Naive thymus-derived CD8-positive, alpha-beta T cell (primary cell): ENCODE results near the gene ZNF770. TPM values are rescaled to one million over a fixed set of nuclear protein-coding genes. Genes with fewer than 3 reads are reported as not detected.

Source experiments
- ATAC-seq, 2 donors: fragments of 150-1000 bp; cut with Tn5 transposase in 1 of 2; sonication (Bioruptor Pico), chemical (Tn5 transposase) in 1 of 2; 1 replicate in 1 of 2; 2 replicates in 1 of 2; pipeline ENCODE4 v1.10.0; 2021; ENCODE audit warnings: mild to moderate bottlenecking in 2 of 2, moderate library complexity in 2 of 2
- POLR2A ChIA-PET: fragments of 350-600 bp; sonication (Branson Sonifier 250); formaldehyde crosslinking; loops from one replicate; lab custom pipeline; 2021; ENCODE audit warnings: antibody characterized with exemption; lab: Charles Lee
- DNase-seq, 10 donors: peaks; one replicate each; pipeline versions ENCODE4 v3.0.0 to v3.0.0-alpha.2; 2020 to 2022
- H3K27ac Mint-ChIP-seq, 10 donors: one replicate each; pipeline ENCODE4 v1.8.0; 2020 to 2022; ENCODE audit warnings: mild to moderate bottlenecking in 10 of 10, mixed read lengths in 10 of 10, moderate library complexity in 4 of 10, inconsistent platforms in 1 of 10
- H3K27me3 Mint-ChIP-seq, 5 donors: one replicate each; pipeline ENCODE4 v1.8.0; 2021 to 2022; ENCODE audit warnings: mixed read lengths in 5 of 5
- H3K36me3 Mint-ChIP-seq, 3 donors: one replicate each; pipeline ENCODE4 v1.8.0; 2020 to 2022; ENCODE audit warnings: mixed read lengths in 3 of 3, mild to moderate bottlenecking in 2 of 3, inconsistent platforms in 1 of 3
- H3K4me1 Mint-ChIP-seq, 4 donors: one replicate each; pipeline ENCODE4 v1.8.0; 2021 to 2022; ENCODE audit warnings: mixed read lengths in 4 of 4
- H3K4me3 Mint-ChIP-seq, 10 donors: one replicate each; pipeline ENCODE4 v1.8.0; 2020 to 2022; ENCODE audit warnings: mild to moderate bottlenecking in 10 of 10, mixed read lengths in 10 of 10, moderate library complexity in 6 of 10, inconsistent platforms in 1 of 10
- H3K9me3 Mint-ChIP-seq, 9 donors: one replicate each; pipeline ENCODE4 v1.8.0; 2020 to 2022; ENCODE audit warnings: mixed read lengths in 9 of 9, mild to moderate bottlenecking in 3 of 9, inconsistent platforms in 1 of 9, moderate library complexity in 1 of 9
- polyA plus RNA-seq, 3 donors: library from polyadenylated mRNA; unstranded; fragments of 300-500 nt; fragmentation: Illumina TruSeq; gene quantifications; one replicate each; pipeline ENCODE4 v1.2.3, GENCODE V29; 2021
- total RNA-seq, 8 experiments: library from RNA in 2 of 8; stranded (reverse) in 2 of 8; gene quantifications; one replicate each; pipeline ENCODE4 v1.2.3 and lab custom pipeline; 2021 to 2026

Gene ZNF770
- total and polyA plus RNA-seq, 5 experiments from 2014 or later: 60.2 to 112 (median 93.6) TPM

GRCh38 chr15:34999906-35000305 lies 11.8 kb upstream of the ZNF770 start:
- DNase-seq: no peak
- H3K9me3 Mint-ChIP-seq: no peaks in the 10 kb centered on the region
- H3K4me3 Mint-ChIP-seq: no peak overlapping the region
- POLR2A ChIA-PET: interaction anchor here (2.3 kb wide), 1 partner anchor 11 kb away, joined by 9 read pairs; the partner anchor contains the start of gene ZNF770
- H3K27me3 Mint-ChIP-seq: peaks cover 4 to 19% (median 6%) of the 10 kb centered on the region in 5 donors
- no peak for ATAC-seq
- H3K4me1 Mint-ChIP-seq: no peaks in the 10 kb centered on the region
- no peaks in the 10 kb centered on the region for H3K36me3 Mint-ChIP-seq
- H3K27ac Mint-ChIP-seq: no peak overlapping the region

GRCh38 chr15:34994925-34995324 lies 6.8 kb upstream of the ZNF770 start:
- H3K4me1 Mint-ChIP-seq: peaks cover 0 to under 1% (median under 1%) of the 10 kb centered on the region in 4 donors
- POLR2A ChIA-PET: no interaction called here
- H3K9me3 Mint-ChIP-seq: no peaks in the 10 kb centered on the region
- H3K27me3 Mint-ChIP-seq: peaks cover 4 to 19% (median 6%) of the 10 kb centered on the region in 5 donors
- H3K4me3 Mint-ChIP-seq: no peak overlapping the region
- no peak for DNase-seq
- ATAC-seq: no peak
- H3K27ac Mint-ChIP-seq: no peak overlapping the region
- no peaks in the 10 kb centered on the region for H3K36me3 Mint-ChIP-seq

- DNase-seq (no peak), ATAC-seq (no peak)
- Mint-ChIP-seq H3K4me1 (peaks cover 3 to 10% (median 7%) of the 10 kb centered on the region in 4 donors), H3K9me3 (no peaks in the 10 kb centered on the region), H3K27me3 (peaks cover 3 to 15% (median 5%) of the 10 kb centered on the region in 5 donors), H3K27ac (no peak overlapping the region), H3K4me3 (no peak overlapping the region), H3K36me3 (no peaks in the 10 kb centered on the region)
- POLR2A ChIA-PET: no interaction called here
Observed at GRCh38 chr15:34993877-34994276, 5.8 kb upstream of the ZNF770 start.

DNA sequence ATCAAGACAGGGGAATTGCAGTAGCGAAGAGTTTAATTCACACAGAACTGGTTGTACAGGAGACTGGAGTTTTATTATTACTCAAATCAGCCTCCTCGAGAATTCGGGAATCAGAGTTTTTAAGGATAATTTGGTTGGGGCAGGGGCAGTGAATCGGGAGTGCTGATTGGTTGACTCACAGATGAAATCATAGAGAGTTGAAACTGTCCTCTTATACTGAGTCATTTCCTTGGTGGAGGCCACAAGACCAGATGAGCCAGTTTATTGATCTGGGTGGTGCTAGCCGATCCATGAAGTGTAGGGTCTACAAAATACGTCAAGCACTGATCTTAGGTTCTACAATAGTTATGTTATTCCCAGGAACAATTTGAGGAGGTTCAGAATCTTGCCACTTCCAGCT lies 5.3 kb upstream of the ZNF770 start:
- Mint-ChIP-seq H3K4me3 (no peak overlapping the region), H3K36me3 (peaks cover 0 to 2% (median 0%) of the 10 kb centered on the region in 3 donors), H3K27ac (peak overlapping the region in 1 of 10 donors; percentile 59), H3K9me3 (no peaks in the 10 kb centered on the region), H3K27me3 (peaks cover 0 to 11% (median 4%) of the 10 kb centered on the region in 5 donors), H3K4me1 (peaks cover 3 to 14% (median 8%) of the 10 kb centered on the region in 4 donors)
- POLR2A ChIA-PET: no interaction called here
- no peak for DNase-seq
- ATAC-seq: no peak

- Mint-ChIP-seq H3K36me3 (peaks cover 3 to 25% (median 3%) of the 10 kb centered on the region in 3 donors), H3K4me1 (peaks cover 12 to 48% (median 41%) of the 10 kb centered on the region in 4 donors), H3K9me3 (no peaks in the 10 kb centered on the region), H3K4me3 (peak overlapping the region; percentile 93 to 99 (median 98)), H3K27ac (peak overlapping the region; percentile 98 to 100 (median 99)), H3K27me3 (peaks cover 0 to 2% (median 0%) of the 10 kb centered on the region in 5 donors)
- POLR2A ChIA-PET: interaction anchor here (1.1 to 4.6 kb wide), 9 partner anchors 12 to 949 kb away, joined by 3 to 157 read pairs (median 8); partner anchors contain the start of genes AQR, AVEN, DPH6 and EMC4
- no peak for DNase-seq
- ATAC-seq: no peak
Observed at GRCh38 chr15:34987609-34988026, 469 bp downstream of the ZNF770 start.

GRCh38 chr15:34986771-34987480 lies 1.2 kb downstream of the ZNF770 start:
- POLR2A ChIA-PET: interaction anchor here (1.9 to 4.6 kb wide), 3 partner anchors 12 to 885 kb away, joined by 9 to 157 read pairs (median 27); partner anchors contain the start of genes AQR, EMC7 and PGBD4
- peaks cover 3 to 32% (median 3%) of the 10 kb centered on the region in 3 donors for H3K36me3 Mint-ChIP-seq
- DNase-seq (peak in 1 of 10 donors; percentile 4), ATAC-seq (no peak)
- H3K4me1 Mint-ChIP-seq: peaks cover 12 to 48% (median 41%) of the 10 kb centered on the region in 4 donors
- no peaks in the 10 kb centered on the region for H3K9me3 Mint-ChIP-seq
- peaks cover 0 to 2% (median 0%) of the 10 kb centered on the region in 5 donors for H3K27me3 Mint-ChIP-seq
- peak overlapping the region; percentile 98 to 100 (median 99) for H3K27ac Mint-ChIP-seq
- peak overlapping the region; percentile 93 to 99 (median 98) for H3K4me3 Mint-ChIP-seq

DNA sequence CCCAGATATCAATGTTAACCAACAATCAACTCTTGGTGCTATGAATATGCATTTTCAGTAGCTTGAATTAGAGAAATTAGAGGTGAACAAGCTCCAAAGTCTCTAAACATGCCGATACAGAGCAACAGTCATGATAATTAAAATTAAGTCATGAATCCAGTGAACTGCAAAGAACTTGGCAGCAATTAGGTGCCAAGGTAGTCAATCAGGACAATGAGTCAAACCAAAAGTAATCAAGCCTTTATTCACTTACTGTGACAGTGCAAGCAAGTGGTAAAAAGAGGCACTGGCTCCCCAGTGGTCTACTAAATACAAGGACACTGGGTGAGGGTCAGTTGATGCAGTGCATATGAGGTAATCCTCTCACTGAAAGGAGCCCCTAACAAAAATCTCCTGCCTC lies 1.8 kb downstream of the ZNF770 start:
- POLR2A ChIA-PET: interaction anchor here (3.0 to 4.6 kb wide), 2 partner anchors 11 to 17 kb away, joined by 27 to 157 read pairs; partner anchors contain the start of gene AQR
- peak overlapping the region; percentile 93 to 99 (median 98) for H3K4me3 Mint-ChIP-seq
- peaks cover 0 to 2% (median 0%) of the 10 kb centered on the region in 5 donors for H3K27me3 Mint-ChIP-seq
- H3K9me3 Mint-ChIP-seq: no peaks in the 10 kb centered on the region
- no peak for DNase-seq
- peaks cover 3 to 38% (median 3%) of the 10 kb centered on the region in 3 donors for H3K36me3 Mint-ChIP-seq
- H3K27ac Mint-ChIP-seq: peak overlapping the region; percentile 50 to 100 (median 99)
- no peak for ATAC-seq
- H3K4me1 Mint-ChIP-seq: peaks cover 12 to 48% (median 41%) of the 10 kb centered on the region in 4 donors

GRCh38 chr15:34984889-34985630 lies 3.0 kb downstream of the ZNF770 start:
- Mint-ChIP-seq H3K9me3 (no peaks in the 10 kb centered on the region), H3K27ac (peak overlapping the region in 8 of 10 donors; percentile 9 to 76 (median 64)), H3K4me3 (peak overlapping the region; percentile 25 to 97 (median 53)), H3K27me3 (peaks cover 0 to 2% (median 0%) of the 10 kb centered on the region in 5 donors), H3K36me3 (peaks cover 3 to 42% (median 3%) of the 10 kb centered on the region in 3 donors), H3K4me1 (peaks cover 12 to 48% (median 41%) of the 10 kb centered on the region in 4 donors)
- ATAC-seq (no peak), DNase-seq (peak in 1 of 10 donors; percentile 19)
- POLR2A ChIA-PET: interaction anchor here (1.5 to 3.0 kb wide), 2 partner anchors 10 to 15 kb away, joined by 5 to 11 read pairs; partner anchors contain the start of gene AQR

- Mint-ChIP-seq H3K36me3 (peaks cover 0 to 19% (median 0%) of the 10 kb centered on the region in 3 donors), H3K9me3 (no peaks in the 10 kb centered on the region), H3K27ac (peak overlapping the region in 7 of 10 donors; percentile 5 to 62 (median 27)), H3K4me1 (peaks cover 0 to 2% (median under 1%) of the 10 kb centered on the region in 4 donors), H3K27me3 (no peaks in the 10 kb centered on the region), H3K4me3 (no peak overlapping the region)
- DNase-seq: no peak
- ATAC-seq: no peak
- POLR2A ChIA-PET: interaction anchor here (5.9 kb wide), 1 partner anchor 11 kb away, joined by 27 read pairs; the partner anchor contains the start of gene ZNF770
Observed at GRCh38 chr15:34976743-34977142, 11.3 kb downstream of the ZNF770 start.

DNA sequence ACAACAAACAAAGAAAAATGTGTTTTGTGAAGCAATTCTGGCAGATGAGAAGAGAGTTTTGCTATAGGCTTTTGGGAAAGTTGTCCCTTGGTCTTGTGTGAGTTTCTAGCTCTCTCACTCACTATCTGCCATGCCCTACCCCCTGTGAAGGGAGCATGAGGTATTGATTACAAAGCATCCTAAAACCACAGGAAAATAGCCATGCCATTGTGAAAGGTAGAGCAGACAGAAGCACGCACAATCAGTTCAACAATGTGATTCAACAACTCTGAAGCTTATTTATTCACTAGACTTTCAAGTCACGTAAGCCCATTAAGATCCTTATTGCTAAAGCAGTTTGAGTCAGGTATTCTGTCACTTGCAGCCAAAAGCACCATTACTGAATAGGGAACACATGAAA lies 12.0 kb downstream of the ZNF770 start:
- H3K27me3 Mint-ChIP-seq: no peaks in the 10 kb centered on the region
- no peak overlapping the region for H3K4me3 Mint-ChIP-seq
- no peaks in the 10 kb centered on the region for H3K9me3 Mint-ChIP-seq
- no peak for ATAC-seq
- peaks cover 0 to 2% (median under 1%) of the 10 kb centered on the region in 4 donors for H3K4me1 Mint-ChIP-seq
- H3K27ac Mint-ChIP-seq: peak overlapping the region in 4 of 10 donors; percentile 10 to 67 (median 44)
- POLR2A ChIA-PET: interaction anchor here (5.9 kb wide), 1 partner anchor 12 kb away, joined by 27 read pairs; the partner anchor contains the start of gene ZNF770
- peaks cover 0 to 12% (median 0%) of the 10 kb centered on the region in 3 donors for H3K36me3 Mint-ChIP-seq
- no peak for DNase-seq

DNA sequence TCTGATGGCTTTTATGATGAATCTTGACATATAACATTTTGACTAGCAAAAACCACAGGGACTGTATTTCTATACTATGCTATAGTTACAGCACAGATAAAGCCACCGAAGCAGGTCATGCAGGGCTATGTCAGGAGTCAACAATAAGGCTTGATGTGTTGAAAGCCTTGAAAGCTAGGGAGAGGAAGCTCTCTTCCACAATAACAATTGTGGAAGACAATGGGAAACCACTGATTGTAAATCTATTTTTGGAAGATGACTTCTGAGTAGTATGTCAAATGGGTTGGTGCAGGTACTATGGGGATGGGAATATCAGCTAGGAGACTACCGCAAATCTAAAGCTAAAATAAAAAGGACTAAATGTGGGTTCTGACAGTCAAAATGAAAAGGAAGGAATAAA lies 14.6 kb downstream of the ZNF770 start:
- DNase-seq: no peak
- Mint-ChIP-seq H3K27me3 (no peaks in the 10 kb centered on the region), H3K36me3 (peaks cover 0 to 9% (median 0%) of the 10 kb centered on the region in 3 donors), H3K27ac (peak overlapping the region in 4 of 10 donors; percentile 11 to 68 (median 22)), H3K4me1 (peaks cover 7 to 19% (median 16%) of the 10 kb centered on the region in 4 donors), H3K4me3 (no peak overlapping the region), H3K9me3 (no peaks in the 10 kb centered on the region)
- no peak for ATAC-seq
- POLR2A ChIA-PET: interaction anchor here (5.9 kb wide), 1 partner anchor 14 kb away, joined by 27 read pairs; the partner anchor contains the start of gene ZNF770
